Loucy (cell line): ENCODE data around the gene H1-8.

ENCODE experiments used
- H2AFZ ChIP-seq: fragments of 200-600 bp; sonication (generic); 2 replicates; pipeline ENCODE4 v1.6.0; 2016; ENCODE audit warnings: antibody characterized with exemption, mild to moderate bottlenecking, low read length, moderate library complexity
- H3F3A ChIP-seq: fragments of 200-600 bp; 2 replicates; pipeline ENCODE4 v1.6.0; 2016; ENCODE audit warnings: antibody characterized with exemption, low read depth, mild to moderate bottlenecking
- H3K27me3 ChIP-seq: fragments of 200-600 bp; sonication (generic); 2 replicates; pipeline ENCODE4 v1.6.1; 2014; ENCODE audit warnings: low read length, mild to moderate bottlenecking; ENCODE audit not compliant: insufficient read depth, poor library complexity, severe bottlenecking
- H3K36me3 ChIP-seq: fragments of 200-600 bp; sonication (generic); 2 replicates; pipeline ENCODE4 v1.6.1; 2016; ENCODE audit warnings: low read length; ENCODE audit not compliant: insufficient read depth
- H3K4me1 ChIP-seq: fragments of 200-600 bp; sonication (generic); 2 replicates; pipeline ENCODE4 v1.5.1; 2014; ENCODE audit warnings: low read length, mild to moderate bottlenecking; ENCODE audit not compliant: insufficient read depth, poor library complexity, severe bottlenecking
- H3K4me2 ChIP-seq: fragments of 200-600 bp; sonication (generic); 2 replicates; pipeline ENCODE4 v1.6.0; 2014; ENCODE audit warnings: antibody characterized with exemption, low read length, low read depth, mild to moderate bottlenecking; ENCODE audit not compliant: poor library complexity, severe bottlenecking
- H3K4me3 ChIP-seq: fragments of 200-600 bp; sonication (generic); 2 replicates; pipeline ENCODE4 v1.5.1; 2014; ENCODE audit warnings: low read length, mild to moderate bottlenecking, mixed read lengths; ENCODE audit not compliant: poor library complexity, severe bottlenecking
- H3K79me2 ChIP-seq: fragments of 200-600 bp; sonication (generic); 2 replicates; pipeline ENCODE4 v1.6.1; 2014; ENCODE audit warnings: low read length; ENCODE audit not compliant: insufficient read depth
- H3K9ac ChIP-seq: fragments of 200-600 bp; sonication (generic); 2 replicates; pipeline ENCODE4 v1.6.0; 2014; ENCODE audit warnings: mild to moderate bottlenecking, low read depth, low read length, moderate library complexity; ENCODE audit not compliant: poor library complexity, severe bottlenecking
- H3K9me2 ChIP-seq: fragments of 200-600 bp; sonication (generic); replicated peaks from 2 replicates; pipeline ENCODE4 v1.6.1; 2016; ENCODE audit warnings: low read depth, low read length, mixed read lengths
- H3K9me3 ChIP-seq: fragments of 200-600 bp; sonication (generic); 2 replicates; pipeline ENCODE4 v1.6.1; 2014; ENCODE audit warnings: mild to moderate bottlenecking, antibody characterized with exemption, low read length, low read depth; ENCODE audit not compliant: insufficient read depth
- H4K20me1 ChIP-seq: fragments of 200-600 bp; sonication (generic); 2 replicates; pipeline ENCODE4 v1.6.0; 2014; ENCODE audit warnings: antibody characterized with exemption, low read length, mild to moderate bottlenecking; ENCODE audit not compliant: insufficient read depth, poor library complexity, severe bottlenecking
- EZH2phosphoT487 ChIP-seq: fragments of 200-600 bp; IDR thresholded peaks from 2 replicates; pipeline ENCODE4 v1.6.1; 2018; ENCODE audit warnings: antibody characterized with exemption, mild to moderate bottlenecking, moderate library complexity, borderline replicate concordance
- TF ChIP-seq, protein P1 (sequence below): fragments of 200-600 bp; sonication (generic); conservative IDR thresholded peaks from 2 replicates; pipeline ENCODE4 v1.5.1; 2014; ENCODE audit warnings: mild to moderate bottlenecking, antibody characterized with exemption, low read length

The H1-8 gene

DNA sequence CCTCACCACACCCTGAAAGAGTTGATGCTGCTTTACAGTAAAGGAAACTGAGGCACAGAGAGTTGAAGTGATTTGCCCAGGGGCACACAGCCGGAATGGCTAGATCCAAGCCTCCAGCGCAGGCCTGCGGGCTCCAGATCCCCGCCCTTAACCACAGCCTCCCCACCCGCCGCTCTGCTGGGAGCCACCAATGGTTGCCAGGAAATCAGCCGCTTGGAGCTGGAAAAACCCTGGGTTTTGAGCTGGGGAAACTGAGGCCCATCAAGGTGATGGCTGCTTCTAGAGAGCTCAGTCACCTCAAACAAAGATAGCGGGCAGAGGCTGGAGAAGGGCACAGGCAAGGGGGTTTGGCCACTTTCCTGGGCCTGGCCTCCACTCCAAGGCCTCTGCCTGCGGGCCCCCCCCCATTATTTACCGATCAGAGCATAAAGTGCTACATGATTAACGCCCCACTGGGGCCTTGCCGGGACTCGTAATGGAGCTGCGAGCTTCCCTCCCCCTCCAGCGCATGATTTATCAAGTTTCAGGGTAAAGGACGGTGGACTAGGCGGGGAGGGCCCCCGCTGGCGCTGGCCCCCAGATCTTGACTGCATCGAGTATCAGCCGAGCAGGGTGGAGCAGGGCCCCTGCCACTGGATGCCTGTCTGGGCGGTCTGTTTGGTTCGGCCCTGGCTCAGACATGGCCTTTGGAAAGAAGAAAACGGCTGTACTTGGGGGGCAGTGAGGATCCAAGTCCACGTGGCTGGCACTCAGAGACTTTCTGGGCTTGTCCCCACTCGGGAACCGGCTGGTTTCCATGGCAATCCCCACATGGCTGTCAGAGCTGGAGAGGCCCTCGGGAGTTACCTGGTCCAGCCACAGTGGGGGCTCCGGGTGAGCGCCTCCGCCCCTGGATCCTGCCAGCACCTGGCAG is 54.4 kb downstream of the H1-8 start:
- no peaks in the 10 kb centered on the region for H3K27me3 ChIP-seq
- TF ChIP-seq EZH2phosphoT487, result no peak
- TF ChIP-seq, protein P1, sequence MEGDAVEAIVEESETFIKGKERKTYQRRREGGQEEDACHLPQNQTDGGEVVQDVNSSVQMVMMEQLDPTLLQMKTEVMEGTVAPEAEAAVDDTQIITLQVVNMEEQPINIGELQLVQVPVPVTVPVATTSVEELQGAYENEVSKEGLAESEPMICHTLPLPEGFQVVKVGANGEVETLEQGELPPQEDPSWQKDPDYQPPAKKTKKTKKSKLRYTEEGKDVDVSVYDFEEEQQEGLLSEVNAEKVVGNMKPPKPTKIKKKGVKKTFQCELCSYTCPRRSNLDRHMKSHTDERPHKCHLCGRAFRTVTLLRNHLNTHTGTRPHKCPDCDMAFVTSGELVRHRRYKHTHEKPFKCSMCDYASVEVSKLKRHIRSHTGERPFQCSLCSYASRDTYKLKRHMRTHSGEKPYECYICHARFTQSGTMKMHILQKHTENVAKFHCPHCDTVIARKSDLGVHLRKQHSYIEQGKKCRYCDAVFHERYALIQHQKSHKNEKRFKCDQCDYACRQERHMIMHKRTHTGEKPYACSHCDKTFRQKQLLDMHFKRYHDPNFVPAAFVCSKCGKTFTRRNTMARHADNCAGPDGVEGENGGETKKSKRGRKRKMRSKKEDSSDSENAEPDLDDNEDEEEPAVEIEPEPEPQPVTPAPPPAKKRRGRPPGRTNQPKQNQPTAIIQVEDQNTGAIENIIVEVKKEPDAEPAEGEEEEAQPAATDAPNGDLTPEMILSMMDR, result no peak
- no peaks in the 10 kb centered on the region for H3K36me3 ChIP-seq
- peak overlapping the region; percentile 35 for H3K4me3 ChIP-seq
- H3K4me2 ChIP-seq, result peak overlapping the region; percentile 95
- H3K9me2 ChIP-seq, result no peaks in the 10 kb centered on the region
- peaks cover 15% of the 10 kb centered on the region for H4K20me1 ChIP-seq
- peaks cover 96% of the 10 kb centered on the region for H3K4me1 ChIP-seq
- peaks cover 87% of the 10 kb centered on the region for H3K79me2 ChIP-seq
- H3K9ac ChIP-seq, result peak overlapping the region; percentile 72
- peaks cover 23% of the 10 kb centered on the region for H3F3A ChIP-seq
- no peaks in the 10 kb centered on the region for H3K9me3 ChIP-seq
- H2AFZ ChIP-seq, result no peak overlapping the region

DNA sequence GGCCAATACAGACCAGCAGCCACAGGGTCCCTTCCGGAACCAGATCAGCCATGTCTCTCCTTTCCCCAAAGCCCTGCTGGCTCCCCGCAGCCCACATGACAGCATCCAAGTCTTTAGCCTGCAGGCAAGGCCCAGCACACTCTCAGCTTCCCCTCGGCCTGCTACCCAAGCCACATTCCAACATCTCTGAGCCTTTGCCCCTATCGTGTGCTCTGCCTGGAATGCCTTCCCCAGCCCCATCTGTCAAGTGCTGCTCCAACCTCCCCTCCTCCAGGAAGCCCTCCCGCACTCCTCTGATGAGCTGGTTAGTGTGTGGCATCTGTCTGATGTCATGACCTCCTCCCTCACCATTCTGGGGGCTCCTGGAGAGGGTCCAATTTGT is 55.0 kb downstream of the H1-8 start:
- Histone ChIP-seq H3K9ac (peak overlapping the region; percentile 72), H3K27me3 (no peaks in the 10 kb centered on the region), H4K20me1 (peaks cover 20% of the 10 kb centered on the region), H2AFZ (no peak overlapping the region), H3K9me2 (no peaks in the 10 kb centered on the region), H3K9me3 (no peaks in the 10 kb centered on the region), H3K79me2 (peaks cover 87% of the 10 kb centered on the region), H3K4me2 (peak overlapping the region; percentile 95), H3K36me3 (no peaks in the 10 kb centered on the region), H3K4me1 (peaks cover 95% of the 10 kb centered on the region), H3F3A (peaks cover 19% of the 10 kb centered on the region), H3K4me3 (peak overlapping the region; percentile 35)
- TF ChIP-seq, protein P1, result no peak
- no peak for TF ChIP-seq EZH2phosphoT487

DNA sequence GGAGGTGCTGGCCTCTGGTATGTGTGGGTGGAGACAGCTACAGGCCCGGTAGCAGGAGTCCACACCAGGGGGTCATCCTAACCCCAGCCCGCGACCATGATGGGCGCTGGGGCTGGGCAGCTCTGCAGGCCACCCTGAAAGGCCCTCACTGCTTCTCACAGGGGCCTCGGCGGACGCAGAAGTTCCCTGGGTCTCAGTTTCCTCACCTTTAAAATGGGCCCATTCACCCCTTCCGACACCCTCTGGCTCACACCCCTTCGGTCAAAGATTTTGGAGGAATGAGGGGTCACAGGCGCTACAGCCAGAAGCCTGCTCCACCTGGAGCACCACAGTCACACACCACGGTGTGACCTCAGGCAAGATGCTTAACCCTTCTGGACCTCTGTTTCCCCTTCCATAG is 55.5 kb downstream of the H1-8 start:
- Histone ChIP-seq H4K20me1 (peaks cover 23% of the 10 kb centered on the region), H3K9me2 (no peaks in the 10 kb centered on the region), H3K4me3 (peak overlapping the region; percentile 35), H3K4me2 (peak overlapping the region; percentile 95), H3F3A (peaks cover 14% of the 10 kb centered on the region), H3K4me1 (peaks cover 95% of the 10 kb centered on the region), H3K79me2 (peaks cover 89% of the 10 kb centered on the region), H3K9ac (peak overlapping the region; percentile 72), H3K27me3 (no peaks in the 10 kb centered on the region), H2AFZ (no peak overlapping the region), H3K36me3 (no peaks in the 10 kb centered on the region), H3K9me3 (no peaks in the 10 kb centered on the region)
- TF ChIP-seq EZH2phosphoT487, result no peak
- TF ChIP-seq, protein P1, result no peak
